H1 (cell line): ENCODE data around the gene PORCN. TPM values are rescaled to one million over a fixed set of nuclear protein-coding genes. Genes with fewer than 3 reads are reported as not detected.

Experiments
- BCL11A ChIP-seq, 2 experiments: IDR thresholded peaks; one replicate each; pipeline ENCODE4 v1.6.1; 2011; ENCODE audit warnings: low read depth in 2 of 2, low read length in 2 of 2, mild to moderate bottlenecking in 2 of 2
- KDM1A ChIP-seq: fragments of 200-600, 300-600 bp; sonication (generic); IDR thresholded peaks from 2 replicates; pipeline ENCODE4 v1.7.1; 2016; ENCODE audit warnings: mild to moderate bottlenecking, low read length, borderline replicate concordance
- NRF1 ChIP-seq: IDR thresholded peaks from 2 replicates; pipeline ENCODE4 v1.6.1; 2011; ENCODE audit warnings: mild to moderate bottlenecking, low read depth, low read length, improper control_type of control experiment
- SP4 ChIP-seq: IDR thresholded peaks from 2 replicates; pipeline ENCODE4 v1.6.1; 2012; ENCODE audit warnings: low read length, inconsistent platforms
- polyA plus RNA-seq, 7 experiments: library from polyadenylated mRNA; depleted of rRNA in 3 of 7; stranded (reverse) in 5 of 7; unstranded in 2 of 7; fragments of >200 nt in 5 of 7; fragments of 200-250 nt in 2 of 7; gene quantifications; 1 replicate in 5 of 7; 2 replicates in 1 of 7; 4 replicates in 1 of 7; pipeline versions ENCODE4 v1.2.1 to v1.2.3, GENCODE V29; 2011 to 2013; ENCODE audit warnings: missing spikeins in 2 of 7, mixed read lengths in 2 of 7
- total RNA-seq: library from RNA; stranded (reverse); fragmentation: NEBNext Ultra II Directional; extraction: Animal tissue kit (Norgen Biotek cat#: 25700); gene quantifications from 2 replicates; pipeline ENCODE4 v1.2.1, GENCODE V29; 2021

PORCN gene
- total and polyA plus RNA-seq, 2 of the 8 experiments (the other 6 are each of a cell fraction or from before 2014, with no cell fraction given), result 14.6 to 34.1 TPM

GRCh38 chrX:48461830-48462229, 47.0 kb upstream of the PORCN start (continued):
- TF ChIP-seq KDM1A, result no peak
- TF ChIP-seq SP4, result no peak
- no peak for TF ChIP-seq BCL11A (IDR thresholded peaks at IDR 0.05; ENCODE audit: low read depth in 2 of 2, low read length in 2 of 2)
- TF ChIP-seq NRF1, result no peak
